A673 (cell line): ENCODE measurements around the gene HPN. TPM values are rescaled to one million over a fixed set of nuclear protein-coding genes. Genes with fewer than 3 reads are reported as not detected.
A peak's percentile ranks its signal among the peaks of the same experiment; 100 is the strongest.

Experiments used
- BruUV-seq: library from RNA; stranded (reverse); fragments of 400-500 nt; replicated peaks from 2 replicates; lab custom pipeline; 2021; lab: Mats Ljungman, UMichigan
- CTCF ChIA-PET: fragments of 300-600 bp; sonication (Branson Sonifier 250); formaldehyde crosslinking; loops from one replicate; lab custom pipeline; 2022; ENCODE audit warnings: antibody characterized with exemption; lab: Charles Lee
- POLR2A ChIA-PET: fragments of 300-600 bp; sonication (Branson Sonifier 250); formaldehyde crosslinking; loops from one replicate; lab custom pipeline; 2022; ENCODE audit warnings: antibody characterized with exemption; ENCODE audit not compliant: low non-redundant PET; lab: Charles Lee
- DNase-seq: peaks from one replicate; pipeline ENCODE4 v3.0.0-alpha.2; 2015; ENCODE audit warnings: low spot score
- H3K27ac ChIP-seq: fragments of 200-600 bp; sonication (generic); 2 replicates; pipeline ENCODE4 v1.5.1; 2016; ENCODE audit warnings: mixed run types, low read depth, mild to moderate bottlenecking, mixed read lengths, antibody characterized with exemption, low read length; ENCODE audit not compliant: poor library complexity, severe bottlenecking
- H3K27me3 ChIP-seq: fragments of 200-600 bp; sonication (generic); replicated peaks from 2 replicates; pipeline ENCODE4 v1.6.1; 2017; ENCODE audit warnings: mixed run types, low read depth, mild to moderate bottlenecking, mixed read lengths, antibody characterized with exemption, low read length; ENCODE audit not compliant: insufficient read depth, poor library complexity
- H3K36me3 ChIP-seq: fragments of 200-600 bp; sonication (generic); 2 replicates; pipeline ENCODE4 v1.6.1; 2016; ENCODE audit warnings: mixed run types, mild to moderate bottlenecking, mixed read lengths, antibody characterized with exemption, low read length; ENCODE audit not compliant: insufficient read depth, poor library complexity, severe bottlenecking
- H3K4me1 ChIP-seq: fragments of 200-600 bp; sonication (generic); 2 replicates; pipeline ENCODE4 v1.6.1; 2017; ENCODE audit warnings: mixed run types, mild to moderate bottlenecking, mixed read lengths, antibody characterized with exemption, low read length; ENCODE audit not compliant: insufficient read depth, poor library complexity, severe bottlenecking
- H3K4me3 ChIP-seq: fragments of 200-600 bp; sonication (generic); 2 replicates; pipeline ENCODE4 v1.5.1; 2016; ENCODE audit warnings: low read depth, mixed run types, mild to moderate bottlenecking, mixed read lengths, low read length; ENCODE audit not compliant: poor library complexity, severe bottlenecking
- H3K9me3 ChIP-seq: fragments of 200-600 bp; sonication (generic); 2 replicates; pipeline ENCODE4 v1.6.1; 2016; ENCODE audit warnings: mixed run types, low read depth, mild to moderate bottlenecking, mixed read lengths, antibody characterized with exemption, low read length; ENCODE audit not compliant: poor library complexity, severe bottlenecking
- CTCF ChIP-seq: fragments of 300-800, 200-600 bp; sonication (generic); conservative IDR thresholded peaks from 2 replicates; pipeline ENCODE4 v1.5.1; 2017; ENCODE audit warnings: low read depth, mild to moderate bottlenecking, antibody characterized with exemption, low read length, moderate library complexity, mixed read lengths
- EZH2 ChIP-seq: fragments of 200-600 bp; sonication (generic); IDR thresholded peaks from 2 replicates; pipeline ENCODE4 v1.6.1; 2017; ENCODE audit warnings: borderline replicate concordance, low read depth, mild to moderate bottlenecking, mixed read lengths, antibody characterized with exemption, low read length; ENCODE audit not compliant: poor library complexity, severe bottlenecking
- intact Hi-C: fragments of 100-400 bp; cut with micrococcal nuclease; formaldehyde crosslinking; loops from one replicate; pipeline ENCODE4 v1.10.0; 2022; ENCODE audit not compliant: unreplicated experiment
- total RNA-seq: library from RNA; stranded (reverse); gene quantifications from 2 replicates; pipeline ENCODE4 v1.2.3, GENCODE V29; 2021

HPN gene
- total RNA-seq, 1 experiment from 2014 or later = not detected

GRCh38 chr19:35000647-35001501, 40.6 kb upstream of the HPN start:
- Histone ChIP-seq H3K27ac (peak overlapping the region; percentile 82), H3K4me3 (peak overlapping the region; percentile 89), H3K36me3 (peaks cover 22% of the 10 kb centered on the region), H3K9me3 (no peaks in the 10 kb centered on the region), H3K4me1 (peaks cover 16% of the 10 kb centered on the region), H3K27me3 (no peaks in the 10 kb centered on the region)
- ChIA-PET CTCF (interaction anchor here (1.0 kb wide), 1 partner anchor 66 kb away, joined by 9 read pairs; no protein-coding TSS in a partner anchor), POLR2A (no interaction called here)
- TF ChIP-seq CTCF (no peak), EZH2 (no peak)
- intact Hi-C loops = no loop called here
- DNase-seq = peak; percentile 38
- no TSS peak for BruUV-seq

GRCh38 chr19:35002037-35002535, 39.4 kb upstream of the HPN start:
- H3K27me3 ChIP-seq = no peaks in the 10 kb centered on the region
- H3K27ac ChIP-seq = no peak overlapping the region
- H3K9me3 ChIP-seq = no peaks in the 10 kb centered on the region
- intact Hi-C loops = no loop called here
- DNase-seq = no peak
- peaks cover 16% of the 10 kb centered on the region for H3K4me1 ChIP-seq
- ChIA-PET POLR2A (no interaction called here), CTCF (no interaction called here)
- TF ChIP-seq EZH2 (no peak), CTCF (no peak)
- H3K36me3 ChIP-seq = peaks cover 27% of the 10 kb centered on the region
- no peak overlapping the region for H3K4me3 ChIP-seq
- BruUV-seq = no TSS peak

GRCh38 chr19:35004517-35005255, 36.8 kb upstream of the HPN start:
- H3K4me3 ChIP-seq = no peak overlapping the region
- no peaks in the 10 kb centered on the region for H3K27me3 ChIP-seq
- peaks cover 10% of the 10 kb centered on the region for H3K4me1 ChIP-seq
- no peak for DNase-seq
- TF ChIP-seq CTCF (no peak), EZH2 (no peak)
- intact Hi-C loops = no loop called here
- POLR2A ChIA-PET = no interaction called here
- no TSS peak for BruUV-seq
- H3K27ac ChIP-seq = no peak overlapping the region
- no peaks in the 10 kb centered on the region for H3K9me3 ChIP-seq
- peaks cover 37% of the 10 kb centered on the region for H3K36me3 ChIP-seq
- CTCF ChIA-PET = no interaction called here
